VCaP (cell line): ENCODE measurements around the gene VEGFC.

ENCODE experiments used
- H3K27ac ChIP-seq: fragments of 450-650 bp; 2 replicates; pipeline ENCODE4 v1.5.1; 2017
- CTCF ChIP-seq: fragments of 450-650 bp; conservative IDR thresholded peaks from 2 replicates; pipeline ENCODE4 v1.5.1; 2017; ENCODE audit warnings: mild to moderate bottlenecking, moderate library complexity

Gene VEGFC

GRCh38 chr4:176762661-176763308 is 29.9 kb downstream of the VEGFC start:
- TF ChIP-seq CTCF: no peak
- H3K27ac ChIP-seq: no peak overlapping the region

GRCh38 chr4:176761872-176762271 is 30.9 kb downstream of the VEGFC start:
- TF ChIP-seq CTCF: no peak
- H3K27ac ChIP-seq: no peak overlapping the region

- TF ChIP-seq CTCF: no peak
- H3K27ac ChIP-seq: no peak overlapping the region
Observed at GRCh38 chr4:176760471-176760870, 32.3 kb downstream of the VEGFC start.

- no peak overlapping the region for H3K27ac ChIP-seq
- TF ChIP-seq CTCF: no peak
Observed at GRCh38 chr4:176758731-176759130, 34.0 kb downstream of the VEGFC start.

GRCh38 chr4:176758323-176758722 is 34.4 kb downstream of the VEGFC start:
- H3K27ac ChIP-seq: no peak overlapping the region
- TF ChIP-seq CTCF: no peak

- TF ChIP-seq CTCF: no peak
- no peak overlapping the region for H3K27ac ChIP-seq
Observed at GRCh38 chr4:176755613-176756012, 37.1 kb downstream of the VEGFC start.

GRCh38 chr4:176755001-176755400 is 37.7 kb downstream of the VEGFC start:
- TF ChIP-seq CTCF: no peak
- no peak overlapping the region for H3K27ac ChIP-seq
